Astrocyte (in vitro differentiated cells and primary cell): ENCODE data around the gene KMT5C. TPM values are rescaled to one million over a fixed set of nuclear protein-coding genes. Genes with fewer than 3 reads are reported as not detected.

Experiments used
- DNase-seq: peaks from one replicate; pipeline ENCODE4 v3.0.0-alpha.2; 2010; ENCODE audit warnings: low read depth
- FAIRE-seq: peaks from 2 replicates; lab custom pipeline; 2011; peaks lifted over from hg19 to GRCh38; lab: Jason Lieb, UNC
- H2AFZ ChIP-seq: 2 replicates; pipeline ENCODE4 v1.6.0; 2012; ENCODE audit warnings: low read depth, low read length, inconsistent platforms
- H3K27ac ChIP-seq: 2 replicates; pipeline ENCODE4 v1.5.1; 2011; ENCODE audit warnings: low read depth, low read length, inconsistent platforms
- H3K27me3 ChIP-seq: 2 replicates; pipeline ENCODE4 v1.6.0; 2011; ENCODE audit warnings: low read length, inconsistent platforms; ENCODE audit not compliant: insufficient read depth
- H3K36me3 ChIP-seq: 2 replicates; pipeline ENCODE4 v1.5.1; 2011; ENCODE audit warnings: low read length, inconsistent platforms; ENCODE audit not compliant: insufficient read depth
- H3K4me1 ChIP-seq: 2 replicates; pipeline ENCODE4 v1.5.1; 2011; ENCODE audit warnings: low read length, inconsistent platforms; ENCODE audit not compliant: insufficient read depth
- H3K4me2 ChIP-seq: 2 replicates; pipeline ENCODE4 v1.6.0; 2012; ENCODE audit warnings: low read length, inconsistent platforms
- H3K4me3 ChIP-seq: 2 replicates; pipeline ENCODE4 v1.5.1; 2011; ENCODE audit warnings: low read depth, mild to moderate bottlenecking, low read length, inconsistent platforms; ENCODE audit not compliant: insufficient read depth
- H3K79me2 ChIP-seq: 2 replicates; pipeline ENCODE4 v1.6.0; 2012; ENCODE audit warnings: mild to moderate bottlenecking, low read length, inconsistent platforms; ENCODE audit not compliant: insufficient read depth
- H3K9ac ChIP-seq: 2 replicates; pipeline ENCODE4 v1.6.0; 2012; ENCODE audit warnings: mild to moderate bottlenecking, low read length, inconsistent platforms
- H3K9me3 ChIP-seq: 2 replicates; pipeline ENCODE4 v1.5.1; 2012; ENCODE audit warnings: low read depth, mild to moderate bottlenecking, low read length, inconsistent platforms; ENCODE audit not compliant: insufficient read depth
- H4K20me1 ChIP-seq: 2 replicates; pipeline ENCODE4 v1.6.0; 2012; ENCODE audit warnings: low read length, inconsistent platforms; ENCODE audit not compliant: insufficient read depth
- H3K27ac Mint-ChIP-seq: one replicate; pipeline ENCODE4 v1.8.0; 2021; ENCODE audit warnings: mild to moderate bottlenecking, mixed read lengths; ENCODE audit not compliant: unreplicated experiment
- H3K27me3 Mint-ChIP-seq: one replicate; pipeline ENCODE4 v1.8.0; 2021; ENCODE audit warnings: low read depth, mixed read lengths; ENCODE audit not compliant: unreplicated experiment
- H3K36me3 Mint-ChIP-seq: one replicate; pipeline ENCODE4 v1.8.0; 2021; ENCODE audit warnings: low read depth, mixed read lengths; ENCODE audit not compliant: unreplicated experiment
- H3K4me1 Mint-ChIP-seq: one replicate; pipeline ENCODE4 v1.8.0; 2021; ENCODE audit warnings: low read depth, mixed read lengths; ENCODE audit not compliant: unreplicated experiment
- H3K4me3 Mint-ChIP-seq: one replicate; pipeline ENCODE4 v1.8.0; 2021; ENCODE audit warnings: mild to moderate bottlenecking, moderate library complexity, mixed read lengths; ENCODE audit not compliant: unreplicated experiment
- H3K9me3 Mint-ChIP-seq: one replicate; pipeline ENCODE4 v1.8.0; 2021; ENCODE audit warnings: mild to moderate bottlenecking, mixed read lengths; ENCODE audit not compliant: unreplicated experiment
- EZH2 ChIP-seq: IDR thresholded peaks from 2 replicates; pipeline ENCODE4 v1.6.1; 2012; ENCODE audit warnings: mild to moderate bottlenecking, low read length, inconsistent platforms; ENCODE audit not compliant: insufficient read depth
- total RNA-seq: library from RNA; stranded (reverse); gene quantifications from 2 replicates; pipeline ENCODE4 v1.2.1, GENCODE V29; 2021
- TF ChIP-seq, protein P1 (sequence below): IDR thresholded peaks from 2 replicates; pipeline ENCODE4 v1.5.1; 2011; ENCODE audit warnings: low read depth, mild to moderate bottlenecking, inconsistent platforms, low read length, moderate library complexity; ENCODE audit not compliant: insufficient read depth

The KMT5C gene
- total RNA-seq, 1 donor from 2014 or later: 14.6 TPM

DNA sequence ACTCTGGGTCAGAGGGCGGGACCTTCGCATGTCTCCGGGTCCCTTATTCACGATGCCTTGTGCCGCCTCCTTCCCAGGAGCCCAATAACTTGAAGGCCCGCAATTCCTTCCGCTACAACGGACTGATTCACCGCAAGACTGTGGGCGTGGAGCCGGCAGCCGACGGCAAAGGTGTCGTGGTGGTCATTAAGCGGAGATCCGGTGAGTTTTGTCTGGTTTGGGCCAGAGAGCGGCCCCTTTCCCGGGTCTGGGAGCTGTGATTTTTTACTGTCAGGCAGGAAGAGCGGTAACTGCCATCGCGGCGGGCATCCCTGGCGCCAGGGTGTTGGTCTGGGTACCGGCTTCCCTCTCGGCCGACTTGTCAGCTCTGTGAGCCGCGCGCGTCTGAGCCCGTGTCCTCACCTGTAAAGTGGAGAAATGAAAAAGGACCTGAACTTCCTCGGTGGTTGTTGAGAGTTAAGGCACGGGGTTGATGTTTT lies 46.9 kb downstream of the KMT5C start:
- peaks cover 50% of the 10 kb centered on the region for H3K79me2 ChIP-seq
- H3K36me3 ChIP-seq: peaks cover 30% of the 10 kb centered on the region
- Mint-ChIP-seq H3K36me3 (peaks cover 28% of the 10 kb centered on the region), H3K27ac (peak overlapping the region; percentile 98), H3K4me1 (peaks cover 33% of the 10 kb centered on the region), H3K4me3 (peak overlapping the region; percentile 100), H3K27me3 (no peaks in the 10 kb centered on the region), H3K9me3 (peaks cover 2% of the 10 kb centered on the region)
- DNase-seq: no peak
- peak overlapping the region; percentile 98 for H3K9ac ChIP-seq
- H3K4me1 ChIP-seq: peaks cover 52% of the 10 kb centered on the region
- TF ChIP-seq, protein P1, sequence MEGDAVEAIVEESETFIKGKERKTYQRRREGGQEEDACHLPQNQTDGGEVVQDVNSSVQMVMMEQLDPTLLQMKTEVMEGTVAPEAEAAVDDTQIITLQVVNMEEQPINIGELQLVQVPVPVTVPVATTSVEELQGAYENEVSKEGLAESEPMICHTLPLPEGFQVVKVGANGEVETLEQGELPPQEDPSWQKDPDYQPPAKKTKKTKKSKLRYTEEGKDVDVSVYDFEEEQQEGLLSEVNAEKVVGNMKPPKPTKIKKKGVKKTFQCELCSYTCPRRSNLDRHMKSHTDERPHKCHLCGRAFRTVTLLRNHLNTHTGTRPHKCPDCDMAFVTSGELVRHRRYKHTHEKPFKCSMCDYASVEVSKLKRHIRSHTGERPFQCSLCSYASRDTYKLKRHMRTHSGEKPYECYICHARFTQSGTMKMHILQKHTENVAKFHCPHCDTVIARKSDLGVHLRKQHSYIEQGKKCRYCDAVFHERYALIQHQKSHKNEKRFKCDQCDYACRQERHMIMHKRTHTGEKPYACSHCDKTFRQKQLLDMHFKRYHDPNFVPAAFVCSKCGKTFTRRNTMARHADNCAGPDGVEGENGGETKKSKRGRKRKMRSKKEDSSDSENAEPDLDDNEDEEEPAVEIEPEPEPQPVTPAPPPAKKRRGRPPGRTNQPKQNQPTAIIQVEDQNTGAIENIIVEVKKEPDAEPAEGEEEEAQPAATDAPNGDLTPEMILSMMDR: no peak
- no peak for TF ChIP-seq EZH2
- H3K4me2 ChIP-seq: peak overlapping the region; percentile 97
- H2AFZ ChIP-seq: no peak overlapping the region
- H4K20me1 ChIP-seq: peaks cover 57% of the 10 kb centered on the region
- peak overlapping the region; percentile 93 for H3K27ac ChIP-seq
- H3K27me3 ChIP-seq: no peaks in the 10 kb centered on the region
- H3K9me3 ChIP-seq: no peaks in the 10 kb centered on the region
- no peak for FAIRE-seq
- peak overlapping the region; percentile 95 for H3K4me3 ChIP-seq

DNA sequence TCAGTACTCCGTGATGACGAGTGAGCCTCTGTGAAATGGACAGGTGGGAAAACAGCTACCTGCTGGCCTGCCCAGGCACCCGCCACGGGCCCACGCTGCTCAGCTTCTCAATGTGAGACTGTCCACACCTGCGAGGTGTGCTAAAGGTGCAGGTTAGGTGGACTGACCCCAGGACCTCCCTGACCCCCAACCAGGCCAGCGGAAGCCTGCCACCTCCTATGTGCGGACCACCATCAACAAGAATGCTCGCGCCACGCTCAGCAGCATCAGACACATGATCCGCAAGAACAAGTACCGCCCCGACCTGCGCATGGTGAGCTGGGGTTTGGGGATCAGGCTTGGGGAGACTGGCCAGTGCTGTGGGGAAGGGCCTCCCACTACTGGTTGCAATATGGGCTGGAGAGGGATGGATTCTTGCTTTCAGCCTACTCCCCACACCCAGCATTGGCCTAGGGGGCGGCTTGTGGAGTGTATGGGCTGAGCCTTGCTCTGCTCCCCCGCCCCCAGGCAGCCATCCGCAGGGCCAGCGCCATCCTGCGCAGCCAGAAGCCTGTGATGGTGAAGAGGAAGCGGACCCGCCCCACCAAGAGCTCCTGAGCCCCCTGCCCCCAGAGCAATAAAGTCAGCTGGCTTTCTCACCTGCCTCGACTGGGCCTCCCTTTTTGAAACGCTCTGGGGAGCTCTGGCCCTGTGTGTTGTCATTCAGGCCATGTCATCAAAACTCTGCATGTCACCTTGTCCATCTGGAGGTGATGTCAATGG lies 48.2 kb downstream of the KMT5C start:
- H3K27me3 Mint-ChIP-seq: no peaks in the 10 kb centered on the region
- H2AFZ ChIP-seq: no peak overlapping the region
- no peak overlapping the region for H3K27ac ChIP-seq
- H3K4me1 Mint-ChIP-seq: peaks cover 40% of the 10 kb centered on the region
- H3K9me3 ChIP-seq: no peaks in the 10 kb centered on the region
- FAIRE-seq (no peak), DNase-seq (no peak)
- peak overlapping the region; percentile 95 for H3K4me3 ChIP-seq
- H3K9ac ChIP-seq: peak overlapping the region; percentile 98
- no peaks in the 10 kb centered on the region for H3K9me3 Mint-ChIP-seq
- peak overlapping the region; percentile 100 for H3K4me3 Mint-ChIP-seq
- H3K27me3 ChIP-seq: no peaks in the 10 kb centered on the region
- TF ChIP-seq EZH2: no peak
- TF ChIP-seq, protein P1: no peak
- H3K36me3 Mint-ChIP-seq: peaks cover 24% of the 10 kb centered on the region
- H3K27ac Mint-ChIP-seq: no peak overlapping the region
- peaks cover 30% of the 10 kb centered on the region for H3K36me3 ChIP-seq
- H3K4me1 ChIP-seq: peaks cover 52% of the 10 kb centered on the region
- peak overlapping the region; percentile 97 for H3K4me2 ChIP-seq
- H4K20me1 ChIP-seq: peaks cover 70% of the 10 kb centered on the region
- peaks cover 50% of the 10 kb centered on the region for H3K79me2 ChIP-seq
